ENCODE results near the gene KCNG2. TPM values are rescaled to one million over a fixed set of nuclear protein-coding genes. Genes with fewer than 3 reads are reported as not detected.

Gene KCNG2
- total RNA-seq, 1 donor from 2014 or later = under 0.01 TPM

DNA sequence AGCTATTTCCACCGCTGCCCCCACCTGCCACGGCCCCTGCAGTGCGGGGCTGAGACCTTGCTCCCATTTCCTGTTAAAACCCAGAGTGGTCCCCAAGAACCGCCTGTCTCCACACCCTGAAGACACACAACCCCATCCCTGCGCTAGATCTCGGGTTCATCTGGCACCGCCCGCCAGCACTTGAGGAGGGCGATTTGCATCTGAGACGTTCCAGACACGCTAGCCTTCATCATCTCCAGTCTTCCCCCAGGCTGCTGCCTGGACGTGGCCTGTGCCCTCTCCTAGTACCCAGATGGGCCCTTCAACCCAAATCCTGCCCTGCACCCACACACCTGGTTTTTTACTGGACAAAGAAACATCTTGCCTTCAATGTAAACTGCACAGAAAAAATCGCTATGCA lies 103.9 kb downstream of the KCNG2 start:
- no peak for DNase-seq (ENCODE audit: low spot score in 2 of 2)
- FAIRE-seq = no peak

DNA sequence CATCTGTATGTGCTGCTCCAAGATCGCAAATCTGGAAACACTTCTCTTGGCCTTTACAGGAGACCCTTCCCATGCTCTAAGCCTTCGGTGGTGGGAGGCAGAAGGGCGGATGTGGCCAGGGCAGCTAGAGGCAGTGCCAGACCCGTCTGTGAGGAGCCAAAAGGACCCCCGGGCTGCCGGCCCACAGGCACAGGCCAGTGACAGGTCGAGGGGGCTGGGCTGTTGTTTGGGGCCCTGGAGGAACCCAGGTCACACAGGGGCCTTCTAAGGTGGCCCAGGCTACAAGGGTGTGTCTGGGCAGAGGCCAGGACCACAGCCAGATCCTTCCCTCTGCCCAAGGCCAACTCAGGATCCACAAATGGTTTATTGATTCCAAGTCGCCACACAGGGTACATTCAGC lies 104.3 kb downstream of the KCNG2 start:
- no peak for FAIRE-seq
- no peak for DNase-seq (ENCODE audit: low spot score in 2 of 2)

DNA sequence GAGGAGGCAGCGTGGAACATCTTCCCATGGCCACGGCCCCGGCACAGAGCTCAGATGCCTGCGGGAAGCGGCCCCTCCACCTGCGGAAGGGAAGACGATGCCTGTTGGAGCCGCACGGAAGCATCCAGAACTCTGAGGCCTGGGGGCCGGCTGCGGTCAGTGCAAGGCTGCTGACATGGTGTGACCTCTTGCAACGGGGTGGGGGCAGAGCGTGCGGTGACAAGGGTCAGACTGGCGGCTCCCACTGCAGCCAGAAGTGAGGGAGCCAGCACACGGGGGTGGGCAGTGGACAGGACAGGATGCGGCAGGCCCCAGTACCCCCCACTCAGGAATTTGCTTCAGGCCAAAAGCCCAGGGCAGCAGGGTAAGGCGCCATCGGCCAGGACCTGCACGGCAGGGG lies 104.9 kb downstream of the KCNG2 start:
- FAIRE-seq = no peak
- no peak for DNase-seq (ENCODE audit: low spot score in 2 of 2)

DNA sequence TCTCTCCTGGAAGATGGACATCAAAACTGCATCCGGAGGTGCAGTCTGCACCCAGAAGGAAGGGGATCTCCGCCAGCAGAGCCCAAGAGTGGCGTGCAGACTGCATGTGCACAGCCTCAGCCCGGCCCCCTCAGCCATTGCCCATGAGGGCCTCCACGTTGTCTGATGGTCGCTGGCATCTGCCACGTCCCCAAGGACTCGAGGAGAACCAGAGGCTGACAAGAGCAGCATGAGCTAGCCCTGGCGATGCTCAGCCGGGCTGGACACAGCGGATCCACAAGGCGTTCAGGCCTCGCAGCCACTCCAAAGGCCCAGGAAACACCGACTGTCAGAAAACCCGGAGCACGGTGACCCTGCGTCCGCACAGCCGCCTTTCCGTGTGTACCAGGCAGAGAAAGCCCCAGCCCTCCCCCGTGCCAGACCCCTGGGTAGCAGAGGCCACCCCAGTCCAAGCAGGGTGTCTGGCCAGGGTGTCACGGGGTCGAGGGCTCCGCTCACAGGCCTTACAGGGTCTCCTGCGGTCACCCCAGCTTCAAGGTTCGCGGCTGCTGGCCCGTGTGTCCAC lies 105.4 kb downstream of the KCNG2 start:
- FAIRE-seq (no peak), DNase-seq (ENCODE audit: low spot score in 2 of 2) (no peak)

DNA sequence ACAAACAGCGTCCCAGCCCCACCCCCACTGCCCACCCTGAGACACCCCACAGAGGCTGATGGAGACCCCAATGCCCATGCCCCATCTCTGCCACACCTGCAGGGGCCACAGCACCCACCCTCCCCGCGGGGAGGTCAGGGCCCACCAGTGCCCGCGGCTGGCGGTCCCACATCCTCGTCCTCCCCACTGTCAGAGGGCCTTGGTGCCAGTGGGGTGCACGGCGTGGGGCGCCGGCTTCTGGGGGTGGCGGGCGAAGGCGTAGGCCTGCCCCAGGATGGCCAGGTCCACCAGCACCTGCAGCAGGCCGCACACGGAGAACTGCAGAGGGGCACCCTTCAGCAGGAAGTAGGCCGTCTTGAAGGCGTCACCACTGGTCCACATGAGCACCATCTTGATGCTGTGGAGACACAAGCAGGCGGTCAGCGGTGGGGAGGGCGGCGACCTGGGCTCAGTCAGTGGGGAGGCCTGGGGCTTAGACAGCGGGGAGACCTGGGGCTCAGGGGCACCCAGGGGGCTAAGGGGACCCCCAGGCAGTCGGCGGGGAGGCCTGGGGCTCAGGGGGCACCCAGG lies 106.1 kb downstream of the KCNG2 start:
- DNase-seq (ENCODE audit: low spot score in 2 of 2) (no peak), FAIRE-seq (no peak)

DNA sequence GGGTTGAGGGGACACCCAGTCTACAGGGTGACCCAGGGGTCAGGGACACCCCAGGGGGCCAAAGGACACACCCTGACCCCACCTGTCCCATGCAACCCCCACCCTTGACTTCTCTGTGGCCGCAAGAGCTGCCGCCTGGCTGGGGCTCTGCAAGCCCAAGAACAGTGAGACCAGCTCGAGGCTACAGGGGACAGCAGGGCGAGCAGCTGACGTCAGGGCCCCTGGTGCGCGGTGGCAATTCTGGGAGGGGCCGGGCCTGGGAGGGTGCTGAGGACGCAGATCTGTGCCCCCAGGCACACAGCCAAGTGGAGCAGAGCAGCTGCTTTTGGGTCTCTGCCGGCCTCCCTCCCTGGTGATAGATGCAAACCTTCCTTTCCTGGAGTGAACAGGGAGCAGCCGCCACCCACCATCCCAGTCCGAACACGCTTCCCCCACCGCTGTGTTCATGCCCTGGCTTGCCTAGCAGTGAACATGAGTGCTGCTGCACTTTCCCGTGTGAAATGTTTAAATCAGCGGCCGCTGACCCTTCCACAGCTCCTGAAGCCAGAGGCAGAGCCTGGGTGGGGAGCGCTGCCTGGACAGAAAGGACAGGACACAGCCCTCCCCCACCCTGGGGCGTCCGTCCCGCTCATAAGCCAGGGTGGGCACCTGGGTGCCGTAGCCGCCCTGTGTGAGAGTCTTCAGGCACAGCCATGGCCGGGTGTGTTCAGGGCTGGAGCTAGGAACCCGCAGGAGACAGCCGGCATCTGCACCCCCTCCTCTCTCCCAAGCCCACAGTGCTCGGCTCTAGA lies 106.8 kb downstream of the KCNG2 start:
- DNase-seq (ENCODE audit: low spot score in 2 of 2) = no peak
- FAIRE-seq = no peak

DNA sequence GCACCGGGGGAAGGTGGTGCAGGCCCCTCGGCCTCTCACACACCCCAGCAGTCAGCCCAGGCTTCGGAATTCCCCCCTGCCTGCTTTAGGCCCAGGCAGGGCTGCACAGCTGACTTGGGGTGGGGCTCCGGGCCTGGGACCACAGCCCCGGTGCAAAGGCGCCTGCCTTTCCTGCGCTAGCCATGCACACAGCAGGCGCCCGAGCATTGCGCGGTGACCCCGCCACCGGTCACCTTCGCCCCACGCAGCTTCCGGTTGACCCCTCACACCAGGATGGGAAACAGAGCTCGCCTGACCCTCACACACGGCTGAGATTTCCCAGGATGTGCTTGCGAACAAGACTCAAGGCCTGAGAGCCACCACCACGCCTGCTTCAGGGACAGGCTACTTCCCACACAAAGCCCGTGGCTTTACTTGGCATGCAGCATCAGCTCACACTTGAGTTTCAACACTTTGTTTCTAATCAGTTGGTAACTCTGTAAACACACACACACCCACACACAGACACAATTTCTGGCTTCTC lies 107.7 kb downstream of the KCNG2 start:
- FAIRE-seq = no peak
- peak in 1 of 2 donors; percentile 26 for DNase-seq (ENCODE audit: low spot score in 2 of 2)

DNA sequence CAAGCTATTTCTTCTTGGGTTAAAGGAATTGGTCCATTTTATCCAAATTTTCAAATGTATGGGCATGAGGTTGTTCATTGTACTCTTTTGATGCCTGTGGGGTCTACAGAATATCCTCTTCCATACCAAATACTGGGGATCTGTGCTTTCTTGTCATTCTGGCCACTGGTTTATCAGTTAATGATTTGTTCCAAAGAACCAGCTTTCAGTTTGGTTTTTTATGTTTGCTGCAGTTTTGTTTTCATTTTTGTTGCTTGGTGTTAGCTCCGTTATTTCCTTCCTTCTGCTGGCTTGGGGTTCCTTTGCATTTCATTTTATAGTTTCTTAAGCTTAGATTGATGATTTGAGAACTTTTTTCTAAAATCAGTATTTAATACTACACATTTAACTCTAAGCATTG lies 108.3 kb downstream of the KCNG2 start:
- no peak for FAIRE-seq
- no peak for DNase-seq (ENCODE audit: low spot score in 2 of 2)

DNA sequence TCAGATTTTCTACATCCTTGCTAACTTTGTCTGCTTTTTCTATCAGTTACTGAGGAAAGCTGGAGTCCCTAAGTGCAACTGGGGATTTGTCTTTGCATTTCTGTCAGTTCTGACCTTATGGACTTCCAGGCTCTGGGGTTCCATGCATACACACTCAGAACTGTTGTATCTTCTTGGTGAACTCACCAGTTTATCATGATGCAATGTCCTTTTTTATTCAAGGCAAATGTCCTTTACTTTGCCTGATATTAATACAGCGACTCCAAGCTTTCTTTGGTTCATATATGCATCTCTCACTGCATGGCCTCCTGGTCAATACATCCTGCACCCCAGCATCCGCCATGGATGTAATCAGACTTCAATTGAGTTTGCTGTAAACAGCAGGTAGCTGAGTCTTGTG lies 109.0 kb downstream of the KCNG2 start:
- FAIRE-seq (no peak), DNase-seq (ENCODE audit: low spot score in 2 of 2) (no peak)

DNA sequence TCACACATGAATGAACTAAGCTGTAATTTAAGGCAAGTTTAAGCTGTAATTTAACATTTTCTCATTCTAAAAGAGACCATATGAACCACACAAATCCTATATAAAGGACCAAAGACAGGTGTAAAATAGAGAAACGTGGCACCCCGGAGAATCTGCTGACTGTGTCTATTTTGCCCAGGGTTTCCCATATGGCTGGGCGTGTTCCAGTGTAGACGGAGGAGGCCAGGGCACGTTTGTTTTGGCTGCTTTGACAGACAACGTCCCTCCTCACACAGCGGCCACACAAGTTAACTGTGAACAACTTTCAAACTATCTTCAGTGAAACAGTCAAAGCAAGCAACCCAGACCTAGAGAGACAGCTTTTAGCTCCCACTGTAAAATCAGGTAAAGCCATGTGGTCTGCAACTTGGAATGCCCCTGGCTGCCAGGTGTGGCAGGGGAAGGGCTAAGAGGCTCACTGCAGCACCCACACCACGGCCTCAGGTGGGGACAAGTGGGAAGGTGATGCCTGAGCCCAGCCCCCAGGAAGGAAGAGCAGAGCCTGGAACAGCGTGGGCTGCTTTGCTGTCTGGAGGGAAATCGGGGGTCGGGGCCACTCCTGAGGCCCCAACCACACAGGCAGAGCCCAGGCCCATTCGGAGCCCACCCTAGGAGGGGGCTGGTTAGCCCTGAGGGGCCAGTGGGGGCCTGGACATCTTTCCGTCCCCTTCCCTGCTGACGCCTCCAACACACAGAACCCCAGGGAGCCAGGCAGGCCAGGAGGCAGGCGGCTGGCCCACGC lies 113.0 kb downstream of the KCNG2 start:
- DNase-seq (ENCODE audit: low spot score in 2 of 2) = no peak

DNA sequence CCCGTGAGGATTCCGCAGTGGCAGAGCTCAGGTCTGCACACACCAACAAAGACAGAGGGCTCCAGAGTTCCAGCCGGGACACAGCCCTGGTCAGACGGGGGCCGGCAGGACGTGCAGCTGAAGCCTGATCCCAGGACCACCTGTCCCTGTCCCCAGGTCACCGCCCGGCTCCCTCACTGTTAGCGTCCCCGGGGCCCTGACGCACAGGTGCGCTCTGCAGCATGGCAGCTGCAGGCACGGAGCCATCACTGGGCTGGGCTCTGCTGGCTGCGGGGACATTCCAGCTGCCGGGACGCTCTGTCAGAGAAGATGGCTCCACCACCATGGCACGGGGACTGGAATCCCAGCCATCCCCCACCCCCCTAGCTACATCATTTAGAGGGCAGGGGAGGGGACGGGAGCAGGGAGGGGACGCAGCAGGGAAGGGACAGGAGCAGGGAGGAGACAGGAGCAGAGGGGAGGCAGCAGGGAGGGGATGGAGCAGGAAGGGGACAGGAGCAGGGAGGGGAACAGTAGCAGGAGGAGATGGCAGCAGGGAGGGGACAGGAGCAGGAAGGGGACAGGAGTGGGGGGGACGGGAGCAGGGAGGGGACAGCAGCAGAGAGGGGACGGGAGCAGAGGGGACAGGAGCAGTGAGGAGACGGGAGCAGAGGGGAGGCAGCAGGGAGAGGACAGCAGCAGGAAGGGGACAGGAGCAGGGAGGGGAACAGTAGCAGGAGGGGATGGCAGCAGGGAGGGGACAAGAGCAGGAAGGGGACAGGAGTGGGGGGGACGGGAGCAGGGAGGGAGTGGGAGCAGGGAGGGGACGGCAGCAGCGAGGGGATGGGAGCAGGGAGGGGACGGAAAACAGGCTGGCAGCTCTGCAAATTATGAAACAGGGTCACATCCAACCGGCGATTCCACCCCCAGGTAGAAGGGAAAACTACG lies 113.9 kb downstream of the KCNG2 start:
- peak in 1 of 2 donors; percentile 21 for DNase-seq (ENCODE audit: low spot score in 2 of 2)
- no peak for FAIRE-seq

More for the DNA sequence above, 113.0 kb downstream of the KCNG2 start:
- FAIRE-seq = no peak

DNA sequence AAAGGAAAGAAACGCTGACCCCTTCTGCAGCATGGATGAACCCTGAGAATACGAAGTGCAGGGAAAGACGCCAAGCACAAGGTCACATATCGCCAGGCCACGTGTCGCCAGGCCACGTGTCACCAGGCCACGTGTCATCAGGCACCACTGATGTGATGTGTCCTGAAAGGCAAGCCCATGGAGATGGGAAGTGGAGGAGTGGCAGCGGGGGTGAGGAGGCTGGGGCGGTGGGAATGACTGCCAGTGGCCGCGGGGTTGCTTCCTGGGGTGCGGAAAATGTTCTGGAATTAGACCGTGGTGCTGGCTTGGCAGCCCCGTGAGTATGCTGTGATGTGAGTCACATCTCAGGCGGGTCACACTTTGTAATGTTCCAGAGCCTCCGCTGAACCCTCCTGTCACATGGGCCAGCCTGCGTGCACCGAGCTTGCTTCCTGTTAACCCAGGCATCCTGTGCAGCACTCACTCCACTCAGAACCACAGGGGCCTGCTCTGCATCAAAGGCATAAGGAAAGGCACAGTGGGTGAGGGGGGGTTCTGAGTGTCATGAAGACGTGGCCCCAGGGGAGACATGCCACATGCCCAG lies 114.8 kb downstream of the KCNG2 start:
- peak in 1 of 2 donors; percentile 56 for DNase-seq (ENCODE audit: low spot score in 2 of 2)

DNA sequence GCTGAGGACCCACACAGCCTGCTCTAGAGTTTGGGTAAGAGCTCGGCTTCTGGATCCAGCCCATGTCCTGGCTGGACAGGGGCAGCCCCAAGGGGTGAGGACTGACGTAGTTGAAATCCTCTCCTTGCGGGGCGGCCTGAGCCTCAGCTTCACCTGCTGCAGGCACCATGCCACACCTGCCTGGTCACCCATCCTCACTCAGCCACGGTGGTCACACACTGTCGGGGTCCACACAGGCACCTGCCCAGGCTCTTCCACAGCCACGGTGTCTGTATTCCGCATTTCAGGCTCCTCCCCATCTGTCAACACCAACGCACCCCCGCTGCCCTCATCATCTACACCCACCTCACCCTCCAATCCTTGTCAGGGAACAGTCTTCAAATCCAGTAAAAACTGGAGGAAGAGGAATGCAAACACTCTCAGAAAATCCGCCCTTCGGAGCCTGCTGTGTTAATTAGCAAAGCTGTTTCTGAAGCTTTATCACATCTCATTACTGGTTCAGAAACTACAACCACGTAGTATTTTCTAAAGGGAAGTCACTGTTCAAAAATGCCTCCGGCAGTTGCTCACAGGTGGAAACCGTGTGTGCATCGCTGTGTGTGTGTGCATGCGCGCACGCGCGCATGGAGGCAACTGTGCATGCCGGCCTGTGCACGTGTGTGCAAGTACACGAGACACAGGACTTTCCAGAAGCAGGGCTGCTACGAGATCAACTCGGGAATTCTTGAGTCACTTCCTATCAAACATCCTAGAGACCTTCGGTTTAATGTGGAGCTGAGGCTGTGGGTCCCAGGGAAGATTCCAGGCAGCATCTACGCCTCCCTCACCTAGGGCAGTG lies 115.5 kb downstream of the KCNG2 start:
- no peak for FAIRE-seq

More for the DNA sequence above, 114.8 kb downstream of the KCNG2 start:
- FAIRE-seq = no peak

DNA sequence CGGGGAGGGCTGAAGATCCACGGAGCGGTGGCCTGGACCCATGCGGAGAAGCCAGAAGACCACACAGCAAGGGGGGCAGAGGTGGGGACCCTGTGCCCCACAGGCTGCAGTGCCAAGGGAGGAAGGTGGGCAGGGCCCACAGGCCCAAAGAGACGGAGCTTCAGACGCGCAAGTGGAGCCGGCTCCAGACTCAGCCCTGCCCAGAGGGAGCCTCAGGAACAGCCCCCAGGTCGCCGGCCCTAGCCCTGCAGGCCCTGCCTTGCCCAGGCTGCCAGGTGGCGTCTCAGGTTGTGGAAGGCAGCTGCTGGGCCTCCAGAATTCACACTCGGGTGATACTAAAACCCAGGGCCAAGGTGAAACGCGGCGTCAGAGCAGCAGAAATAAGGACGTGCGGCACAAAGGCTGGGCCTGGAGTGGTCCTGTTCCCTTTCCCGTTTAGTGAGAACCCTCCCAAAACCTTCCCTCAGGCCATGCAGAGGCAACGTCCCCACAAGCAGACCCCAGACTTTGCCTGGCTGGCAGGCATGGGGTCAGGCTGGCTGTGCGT lies 116.9 kb downstream of the KCNG2 start:
- FAIRE-seq = no peak

More for the DNA sequence above, 115.5 kb downstream of the KCNG2 start:
- DNase-seq (ENCODE audit: low spot score in 2 of 2) = peak in 1 of 2 donors; percentile 28

DNA sequence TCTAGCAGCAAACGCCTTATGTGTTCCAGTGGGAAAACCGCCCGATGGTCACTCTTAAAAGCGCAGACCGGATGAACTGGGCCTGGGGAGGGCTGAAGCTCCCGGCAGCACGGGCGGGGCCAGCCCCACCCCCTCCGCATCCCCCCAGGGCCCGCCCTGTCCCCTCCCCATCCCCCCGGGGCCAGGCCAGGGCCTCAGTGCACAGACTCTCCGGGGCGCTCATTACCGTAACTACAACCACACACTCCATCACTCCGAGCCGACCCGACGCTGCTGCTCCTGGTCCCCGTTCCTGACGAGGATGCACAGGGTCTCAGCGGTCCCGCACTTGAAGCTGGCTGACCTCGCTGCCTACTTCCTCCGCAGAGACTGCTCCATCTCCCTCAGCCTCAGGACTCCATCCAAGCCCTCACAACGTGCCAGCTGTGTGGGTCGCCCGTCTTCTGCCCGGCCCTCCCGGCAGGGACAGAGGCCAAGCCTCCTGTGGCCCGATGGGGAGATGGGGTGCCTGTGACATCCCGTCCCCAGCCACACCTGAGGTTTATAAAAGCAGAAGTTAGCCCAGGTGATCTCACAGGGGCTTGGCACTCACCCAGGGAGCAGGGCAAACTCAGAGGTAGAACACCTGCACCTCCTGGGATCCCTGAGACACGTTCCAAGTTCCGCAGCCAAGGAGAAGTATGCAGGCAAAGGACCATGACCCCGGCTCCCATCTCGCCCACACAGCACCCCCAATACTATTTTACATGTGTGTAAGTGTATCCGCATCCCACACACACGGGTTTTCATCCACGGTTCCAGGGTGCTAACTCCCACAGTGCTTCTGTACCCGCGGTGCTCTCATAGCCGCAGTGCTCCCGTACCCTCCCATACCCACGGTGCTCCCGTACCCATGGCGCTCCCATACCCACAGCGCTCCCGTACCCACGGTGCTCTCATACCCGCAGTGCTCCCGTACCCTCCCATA lies 117.7 kb downstream of the KCNG2 start:
- DNase-seq (ENCODE audit: low spot score in 2 of 2) = no peak
- FAIRE-seq = no peak

More for the DNA sequence above, 116.9 kb downstream of the KCNG2 start:
- DNase-seq (ENCODE audit: low spot score in 2 of 2) = no peak

DNA sequence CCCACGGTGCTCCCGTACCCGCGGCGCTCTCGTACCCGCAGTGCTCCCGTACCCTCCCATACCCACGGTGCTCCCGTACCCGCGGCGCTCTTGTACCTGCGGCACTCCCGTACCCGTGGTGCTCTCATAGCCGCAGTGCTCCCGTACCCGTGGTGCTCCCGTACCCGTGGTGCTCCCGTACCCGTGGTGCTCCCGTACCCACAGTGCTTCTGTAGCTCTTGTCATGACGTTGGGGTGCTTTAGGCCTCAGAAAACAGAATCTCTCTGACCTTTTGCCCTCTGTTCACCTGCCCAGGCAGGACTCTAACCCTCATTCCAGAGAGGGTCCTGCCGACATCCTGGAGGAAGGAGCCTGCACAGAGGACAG lies 118.4 kb downstream of the KCNG2 start:
- FAIRE-seq = no peak
- no peak for DNase-seq (ENCODE audit: low spot score in 2 of 2)

DNA sequence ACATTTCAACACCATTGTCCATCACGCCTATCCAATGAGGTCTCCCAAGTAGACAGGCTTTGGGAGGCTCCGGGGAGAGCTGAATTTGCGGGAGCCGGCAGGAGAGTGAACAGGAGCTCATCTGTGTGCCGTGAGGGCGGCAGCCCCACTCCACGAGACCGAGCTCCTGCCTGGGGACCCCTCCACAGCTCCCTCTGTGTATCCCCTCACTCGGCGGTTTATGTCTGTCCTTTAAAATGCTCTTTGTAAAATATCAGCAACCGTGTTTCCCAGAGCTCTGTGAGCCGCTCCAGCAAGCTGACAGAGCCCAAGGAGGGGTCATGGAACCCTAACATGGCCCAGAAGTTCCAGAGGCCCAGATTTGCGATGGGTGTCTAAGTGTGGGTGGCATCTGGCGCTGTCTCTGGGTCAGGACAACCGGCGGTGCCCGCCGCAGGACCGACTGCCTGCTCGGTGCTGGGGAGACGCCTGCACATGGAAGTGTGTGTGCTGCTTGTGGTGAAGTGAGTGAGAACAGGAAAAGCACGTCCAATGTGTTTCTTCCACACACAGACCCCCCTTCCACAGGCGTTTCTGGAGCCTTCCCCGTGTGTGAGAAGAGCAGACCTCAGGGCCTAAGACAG lies 118.9 kb downstream of the KCNG2 start:
- DNase-seq (ENCODE audit: low spot score in 2 of 2) (no peak), FAIRE-seq (no peak)

Data from frontal cortex (tissue), 4 donors.